Measurements from ENCODE around the gene RBM24. TPM values are rescaled to one million over a fixed set of nuclear protein-coding genes. Genes with fewer than 3 reads are reported as not detected.
"Not testable (repeated sequence)": the region's sequence is repeated elsewhere in the genome, so short reads cannot be mapped to it uniquely, and the experiment has no call there.

RBM24 gene
- total and polyA plus RNA-seq, 2 donors (not counting 1 experiment from before 2014, with no cell fraction given) = 2.5 TPM

- Histone ChIP-seq H3K79me2 (ENCODE audit: control insufficient read depth, insufficient read depth, low read length) (no peaks in the 10 kb centered on the region), H3K4me1 (ENCODE audit: control insufficient read depth, extremely low read depth, insufficient read depth, low read length) (no peaks in the 10 kb centered on the region), H3K9ac (ENCODE audit: insufficient read depth, low read length) (no peak overlapping the region), H3K27me3 (ENCODE audit: control insufficient read depth, insufficient read depth, low read length) (no peaks in the 10 kb centered on the region), H3K27ac (ENCODE audit: insufficient read depth, low read length) (no peak overlapping the region), H3K36me3 (ENCODE audit: control insufficient read depth, insufficient read depth, low read length) (no peaks in the 10 kb centered on the region), H3K4me2 (ENCODE audit: extremely low read depth, insufficient read depth, low read length) (no peak overlapping the region), H4K20me1 (ENCODE audit: control insufficient read depth, extremely low read depth, insufficient read depth, low read length) (no peaks in the 10 kb centered on the region), H3K9me3 (ENCODE audit: control insufficient read depth, insufficient read depth, low read depth, low read length) (no peaks in the 10 kb centered on the region), H2AFZ (ENCODE audit: low read length) (no peak overlapping the region), H3K4me3 (replicated peaks in 1 of 4; ENCODE audit: control extremely low read depth in 1 of 4, insufficient read depth in 1 of 4, low read depth in 3 of 4, low read length in 4 of 4) (no peak overlapping the region)
- TF ChIP-seq EZH2 (IDR thresholded peaks at IDR 0.05; ENCODE audit: low read length, missing control alignments) = no peak
- TF ChIP-seq CTCF (conservative IDR thresholded peaks at IDR 0.05 in 1 of 2, IDR thresholded peaks at IDR 0.05 in 1 of 2; ENCODE audit: low read depth in 1 of 2, low read length in 2 of 2) = no peak
- no peak for DNase-seq (ENCODE audit: low read depth in 2 of 2)
Measured at GRCh38 chr6:17313971-17314370, 32.8 kb downstream of the RBM24 start.

- H3K4me3 ChIP-seq (replicated peaks in 1 of 4; ENCODE audit: control extremely low read depth in 1 of 4, insufficient read depth in 1 of 4, low read depth in 3 of 4, low read length in 4 of 4) = no peak overlapping the region
- no peaks in the 10 kb centered on the region for H4K20me1 ChIP-seq (ENCODE audit: control insufficient read depth, extremely low read depth, insufficient read depth, low read length)
- no peaks in the 10 kb centered on the region for H3K27me3 ChIP-seq (ENCODE audit: control insufficient read depth, insufficient read depth, low read length)
- H3K9me3 ChIP-seq (ENCODE audit: control insufficient read depth, insufficient read depth, low read depth, low read length) = no peaks in the 10 kb centered on the region
- H3K36me3 ChIP-seq (ENCODE audit: control insufficient read depth, insufficient read depth, low read length) = no peaks in the 10 kb centered on the region
- H3K4me2 ChIP-seq (ENCODE audit: extremely low read depth, insufficient read depth, low read length) = no peak overlapping the region
- no peak for TF ChIP-seq EZH2 (IDR thresholded peaks at IDR 0.05; ENCODE audit: low read length, missing control alignments)
- TF ChIP-seq CTCF (conservative IDR thresholded peaks at IDR 0.05 in 1 of 2, IDR thresholded peaks at IDR 0.05 in 1 of 2; ENCODE audit: low read depth in 1 of 2, low read length in 2 of 2) = no peak
- H3K4me1 ChIP-seq (ENCODE audit: control insufficient read depth, extremely low read depth, insufficient read depth, low read length) = no peaks in the 10 kb centered on the region
- no peak overlapping the region for H3K27ac ChIP-seq (ENCODE audit: insufficient read depth, low read length)
- DNase-seq (ENCODE audit: low read depth in 2 of 2) = no peak
- H3K9ac ChIP-seq (ENCODE audit: insufficient read depth, low read length) = no peak overlapping the region
- no peaks in the 10 kb centered on the region for H3K79me2 ChIP-seq (ENCODE audit: control insufficient read depth, insufficient read depth, low read length)
- H2AFZ ChIP-seq (ENCODE audit: low read length) = no peak overlapping the region
Measured at GRCh38 chr6:17315262-17315661, 34.1 kb downstream of the RBM24 start.

- H3K27ac ChIP-seq (ENCODE audit: insufficient read depth, low read length) = no peak overlapping the region
- no peak overlapping the region for H3K4me3 ChIP-seq (replicated peaks in 1 of 4; ENCODE audit: control extremely low read depth in 1 of 4, insufficient read depth in 1 of 4, low read depth in 3 of 4, low read length in 4 of 4)
- no peak overlapping the region for H3K9ac ChIP-seq (ENCODE audit: insufficient read depth, low read length)
- TF ChIP-seq EZH2 (IDR thresholded peaks at IDR 0.05; ENCODE audit: low read length, missing control alignments) (no peak), CTCF (conservative IDR thresholded peaks at IDR 0.05 in 1 of 2, IDR thresholded peaks at IDR 0.05 in 1 of 2; ENCODE audit: low read depth in 1 of 2, low read length in 2 of 2) (no peak)
- H3K36me3 ChIP-seq (ENCODE audit: control insufficient read depth, insufficient read depth, low read length) = no peaks in the 10 kb centered on the region
- no peaks in the 10 kb centered on the region for H3K79me2 ChIP-seq (ENCODE audit: control insufficient read depth, insufficient read depth, low read length)
- DNase-seq (ENCODE audit: low read depth in 2 of 2) = no peak
- no peaks in the 10 kb centered on the region for H3K4me1 ChIP-seq (ENCODE audit: control insufficient read depth, extremely low read depth, insufficient read depth, low read length)
- no peak overlapping the region for H3K4me2 ChIP-seq (ENCODE audit: extremely low read depth, insufficient read depth, low read length)
- H3K9me3 ChIP-seq (ENCODE audit: control insufficient read depth, insufficient read depth, low read depth, low read length) = no peaks in the 10 kb centered on the region
- H4K20me1 ChIP-seq (ENCODE audit: control insufficient read depth, extremely low read depth, insufficient read depth, low read length) = no peaks in the 10 kb centered on the region
- H3K27me3 ChIP-seq (ENCODE audit: control insufficient read depth, insufficient read depth, low read length) = no peaks in the 10 kb centered on the region
- H2AFZ ChIP-seq (ENCODE audit: low read length) = no peak overlapping the region
Measured at GRCh38 chr6:17318435-17319165, 37.4 kb downstream of the RBM24 start.

- not testable (repeated sequence) for H3K9ac ChIP-seq (ENCODE audit: insufficient read depth, low read length); DNase-seq (ENCODE audit: low read depth in 2 of 2); H3K36me3 ChIP-seq (ENCODE audit: control insufficient read depth, insufficient read depth, low read length); H3K4me2 ChIP-seq (ENCODE audit: extremely low read depth, insufficient read depth, low read length); H3K4me1 ChIP-seq (ENCODE audit: control insufficient read depth, extremely low read depth, insufficient read depth, low read length); H3K27ac ChIP-seq (ENCODE audit: insufficient read depth, low read length); H3K9me3 ChIP-seq (ENCODE audit: control insufficient read depth, insufficient read depth, low read depth, low read length); H4K20me1 ChIP-seq (ENCODE audit: control insufficient read depth, extremely low read depth, insufficient read depth, low read length); H2AFZ ChIP-seq (ENCODE audit: low read length); H3K79me2 ChIP-seq (ENCODE audit: control insufficient read depth, insufficient read depth, low read length); H3K4me3 ChIP-seq (replicated peaks in 1 of 4; ENCODE audit: control extremely low read depth in 1 of 4, insufficient read depth in 1 of 4, low read depth in 3 of 4, low read length in 4 of 4); H3K27me3 ChIP-seq (ENCODE audit: control insufficient read depth, insufficient read depth, low read length)
Measured at GRCh38 chr6:17320266-17320665, 39.1 kb downstream of the RBM24 start.
